Hepatic stellate cell (primary cell): ENCODE results near the gene GK2.

Experiments
- DNase-seq: peaks from one replicate; pipeline ENCODE4 v3.0.0; 2011; ENCODE audit warnings: low spot score

Gene GK2

GRCh38 chr4:79408063-79408462 lies at the start of gene GK2:
TSS of gene GK2 (minus strand) at chr4:79408228. CDS start at chr4:79408200, 28 bp downstream.
- no peak for DNase-seq

- no peak for DNase-seq
Observed at GRCh38 chr4:79455216-79455615, 47.2 kb upstream of the GK2 start.

- DNase-seq = no peak
Observed at GRCh38 chr4:79454656-79455055, 46.6 kb upstream of the GK2 start.

- DNase-seq = no peak
Observed at GRCh38 chr4:79450053-79450452, 42.0 kb upstream of the GK2 start.

- no peak for DNase-seq
Observed at GRCh38 chr4:79446145-79446544, 38.1 kb upstream of the GK2 start.

GRCh38 chr4:79445371-79445781 lies 37.3 kb upstream of the GK2 start:
- no peak for DNase-seq

- no peak for DNase-seq
Observed at GRCh38 chr4:79442422-79442821, 34.4 kb upstream of the GK2 start.

- no peak for DNase-seq
Observed at GRCh38 chr4:79439489-79439888, 31.5 kb upstream of the GK2 start.

- DNase-seq = no peak
Observed at GRCh38 chr4:79431839-79432238, 23.8 kb upstream of the GK2 start.

GRCh38 chr4:79429113-79429903 lies 21.3 kb upstream of the GK2 start:
- no peak for DNase-seq

GRCh38 chr4:79426989-79427388 lies 19.0 kb upstream of the GK2 start:
- DNase-seq = no peak

- no peak for DNase-seq
Observed at GRCh38 chr4:79425586-79425985, 17.6 kb upstream of the GK2 start.

- no peak for DNase-seq
Observed at GRCh38 chr4:79421483-79421882, 13.5 kb upstream of the GK2 start.

- DNase-seq = no peak
Observed at GRCh38 chr4:79413886-79414285, 5.9 kb upstream of the GK2 start.

- DNase-seq = no peak
Observed at GRCh38 chr4:79413032-79413885, 5.2 kb upstream of the GK2 start.

- DNase-seq = no peak
Observed at GRCh38 chr4:79404666-79405065, 3.4 kb downstream of the GK2 start.

GRCh38 chr4:79403356-79403755 lies 4.7 kb downstream of the GK2 start:
- DNase-seq = no peak

- DNase-seq = no peak
Observed at GRCh38 chr4:79402332-79402851, 5.6 kb downstream of the GK2 start.

GRCh38 chr4:79399076-79399475 lies 9.0 kb downstream of the GK2 start:
- no peak for DNase-seq

GRCh38 chr4:79397951-79398350 lies 10.1 kb downstream of the GK2 start:
- no peak for DNase-seq

GRCh38 chr4:79396794-79397193 lies 11.2 kb downstream of the GK2 start:
- no peak for DNase-seq

- DNase-seq = no peak
Observed at GRCh38 chr4:79395841-79396240, 12.2 kb downstream of the GK2 start.

GRCh38 chr4:79390890-79391289 lies 17.1 kb downstream of the GK2 start:
- no peak for DNase-seq
